ENCODE data around the gene KCTD7.
"Not testable (repeated sequence)": the region's sequence is repeated elsewhere in the genome, so short reads cannot be mapped to it uniquely, and the experiment has no call there.

Gene KCTD7

DNA sequence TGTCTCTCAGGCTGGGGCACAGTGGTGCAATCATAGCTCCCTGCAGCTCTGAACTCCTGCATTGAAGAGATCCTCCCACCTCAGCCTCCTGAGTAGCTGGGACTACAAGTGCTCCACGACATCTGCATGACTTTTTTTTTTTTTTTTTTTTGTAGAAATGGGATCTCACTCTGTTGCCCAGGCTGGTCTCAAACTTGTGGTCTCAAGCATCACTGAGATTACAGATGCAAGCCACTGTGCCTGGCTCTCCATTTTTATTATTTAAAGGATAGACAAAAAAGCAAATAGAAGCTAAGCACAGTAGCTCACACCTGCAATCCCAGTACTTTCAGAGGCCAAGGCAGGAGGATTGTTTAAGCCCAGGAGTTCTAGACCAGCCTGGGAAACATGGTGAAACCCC lies 13.0 kb upstream of the KCTD7 start:
- H3K4me3 ChIP-seq (ENCODE audit: control insufficient read depth, low read depth, low read length): no peak overlapping the region
- TF ChIP-seq, protein P1, sequence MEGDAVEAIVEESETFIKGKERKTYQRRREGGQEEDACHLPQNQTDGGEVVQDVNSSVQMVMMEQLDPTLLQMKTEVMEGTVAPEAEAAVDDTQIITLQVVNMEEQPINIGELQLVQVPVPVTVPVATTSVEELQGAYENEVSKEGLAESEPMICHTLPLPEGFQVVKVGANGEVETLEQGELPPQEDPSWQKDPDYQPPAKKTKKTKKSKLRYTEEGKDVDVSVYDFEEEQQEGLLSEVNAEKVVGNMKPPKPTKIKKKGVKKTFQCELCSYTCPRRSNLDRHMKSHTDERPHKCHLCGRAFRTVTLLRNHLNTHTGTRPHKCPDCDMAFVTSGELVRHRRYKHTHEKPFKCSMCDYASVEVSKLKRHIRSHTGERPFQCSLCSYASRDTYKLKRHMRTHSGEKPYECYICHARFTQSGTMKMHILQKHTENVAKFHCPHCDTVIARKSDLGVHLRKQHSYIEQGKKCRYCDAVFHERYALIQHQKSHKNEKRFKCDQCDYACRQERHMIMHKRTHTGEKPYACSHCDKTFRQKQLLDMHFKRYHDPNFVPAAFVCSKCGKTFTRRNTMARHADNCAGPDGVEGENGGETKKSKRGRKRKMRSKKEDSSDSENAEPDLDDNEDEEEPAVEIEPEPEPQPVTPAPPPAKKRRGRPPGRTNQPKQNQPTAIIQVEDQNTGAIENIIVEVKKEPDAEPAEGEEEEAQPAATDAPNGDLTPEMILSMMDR (IDR thresholded peaks at IDR 0.05; ENCODE audit: control insufficient read depth, insufficient read depth, low read depth, low read length, missing control alignments): no peak
- DNase-seq (ENCODE audit: low read depth): no peak

DNA sequence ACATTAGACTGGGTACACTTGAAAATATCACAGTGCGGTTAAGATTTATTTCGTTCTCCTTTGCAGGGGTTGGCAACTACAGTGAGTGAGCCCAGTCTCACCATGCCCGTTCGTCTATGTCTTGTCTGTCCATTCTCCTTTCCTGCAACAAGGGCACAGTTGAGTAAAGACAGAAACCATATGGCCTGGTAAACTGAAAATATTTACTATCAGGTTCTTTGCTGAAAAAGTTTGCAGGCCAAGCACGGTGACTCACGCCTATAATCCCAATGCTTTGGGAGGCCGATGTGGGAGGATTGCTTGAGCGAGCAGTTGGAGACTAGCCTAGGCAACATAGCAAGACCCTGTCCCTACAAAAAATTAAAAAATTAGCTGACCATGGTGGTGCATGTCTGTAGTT lies 11.4 kb upstream of the KCTD7 start:
- TF ChIP-seq, protein P1 (IDR thresholded peaks at IDR 0.05; ENCODE audit: control insufficient read depth, insufficient read depth, low read depth, low read length, missing control alignments): no peak
- H3K4me3 ChIP-seq (ENCODE audit: control insufficient read depth, low read depth, low read length): no peak overlapping the region
- no peak for DNase-seq (ENCODE audit: low read depth)

DNA sequence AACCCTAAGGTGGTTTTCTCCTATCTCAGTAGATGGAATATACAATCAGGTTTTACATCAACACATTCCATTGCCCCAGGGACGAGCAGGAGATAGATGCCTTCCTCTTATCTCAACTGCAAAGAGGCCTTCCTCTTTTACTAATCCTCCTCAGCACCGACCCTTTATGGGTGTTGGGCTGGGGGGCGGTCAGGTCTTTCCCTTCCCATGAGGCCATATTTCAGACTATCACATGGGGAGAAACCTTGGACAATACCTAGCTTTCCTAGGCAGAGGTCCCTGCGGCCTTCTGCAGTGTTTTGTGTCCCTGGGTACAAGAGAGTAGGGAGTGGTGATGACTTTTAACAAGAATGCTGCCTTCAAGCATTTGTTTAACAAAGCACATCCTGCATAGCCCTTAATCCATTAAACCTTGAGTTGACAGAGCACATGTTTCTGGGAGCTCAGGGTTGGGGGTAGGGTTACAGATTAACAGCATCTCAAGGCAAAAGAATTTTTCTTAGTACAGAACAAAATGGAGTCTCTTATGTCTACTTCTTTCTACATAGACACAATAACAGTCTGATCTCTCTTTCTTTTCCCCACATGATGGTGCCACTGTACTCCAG lies 9.2 kb upstream of the KCTD7 start:
- not testable (repeated sequence) for DNase-seq (ENCODE audit: low read depth); H3K4me3 ChIP-seq (ENCODE audit: control insufficient read depth, low read depth, low read length)

DNA sequence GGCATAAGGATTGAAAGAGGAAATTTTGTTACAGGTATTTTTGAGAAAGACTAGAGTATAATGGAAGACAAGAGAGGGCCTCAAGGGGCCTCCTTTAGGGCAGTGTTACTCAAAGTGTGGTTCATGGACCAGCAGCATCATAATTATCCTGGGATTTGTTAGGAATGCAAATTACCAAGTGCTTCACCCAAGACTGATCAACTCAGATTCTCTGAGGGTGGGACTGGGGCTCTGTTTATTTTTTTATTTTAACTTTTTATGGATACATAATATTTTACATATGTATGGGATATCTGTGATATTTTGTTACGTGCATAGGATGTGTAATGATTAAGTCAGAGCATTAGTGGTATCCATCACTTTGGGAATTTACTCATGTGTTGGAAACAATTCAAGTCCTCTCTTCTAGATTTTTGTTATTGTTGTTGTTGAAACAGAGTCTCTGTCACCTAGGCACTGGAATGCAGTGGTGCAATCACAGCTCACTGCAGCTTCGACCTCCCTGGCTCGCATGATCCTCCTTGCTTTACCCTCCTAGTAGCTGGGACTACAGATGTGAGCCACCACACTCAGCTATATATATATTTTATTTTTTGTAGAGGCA lies 2.2 kb upstream of the KCTD7 start:
- DNase-seq (ENCODE audit: low read depth): peak; percentile 16
- TF ChIP-seq, protein P1 (IDR thresholded peaks at IDR 0.05; ENCODE audit: control insufficient read depth, insufficient read depth, low read depth, low read length, missing control alignments): no peak
- H3K4me3 ChIP-seq (ENCODE audit: control insufficient read depth, low read depth, low read length): no peak overlapping the region

DNA sequence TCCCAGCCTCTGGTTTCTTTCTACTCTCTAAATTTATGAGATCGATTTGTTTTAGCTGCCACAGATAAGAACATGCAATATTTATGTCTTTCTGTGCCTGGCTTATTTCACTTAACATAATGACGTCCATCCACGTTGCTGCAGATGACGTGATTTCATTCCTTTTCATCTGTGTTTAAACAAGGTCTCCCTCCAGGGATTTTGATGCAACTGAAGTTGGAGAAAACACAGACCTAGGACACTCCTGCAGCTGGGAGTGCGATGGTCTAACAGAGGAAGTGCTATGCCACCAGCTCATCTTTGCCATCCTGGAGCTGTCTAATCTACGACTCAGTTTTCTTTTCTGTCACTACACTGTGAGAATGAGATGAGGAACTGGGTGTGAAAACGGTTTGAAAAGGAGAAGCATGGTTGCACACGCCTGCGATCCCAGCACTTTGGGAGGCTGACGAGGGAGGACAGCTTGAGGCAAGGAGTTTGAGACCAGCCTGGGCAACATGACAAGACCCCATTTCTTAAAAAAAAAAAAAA lies 1.5 kb upstream of the KCTD7 start:
- DNase-seq (ENCODE audit: low read depth): no peak
- TF ChIP-seq, protein P1 (IDR thresholded peaks at IDR 0.05; ENCODE audit: control insufficient read depth, insufficient read depth, low read depth, low read length, missing control alignments): no peak
- H3K4me3 ChIP-seq (ENCODE audit: control insufficient read depth, low read depth, low read length): no peak overlapping the region

DNA sequence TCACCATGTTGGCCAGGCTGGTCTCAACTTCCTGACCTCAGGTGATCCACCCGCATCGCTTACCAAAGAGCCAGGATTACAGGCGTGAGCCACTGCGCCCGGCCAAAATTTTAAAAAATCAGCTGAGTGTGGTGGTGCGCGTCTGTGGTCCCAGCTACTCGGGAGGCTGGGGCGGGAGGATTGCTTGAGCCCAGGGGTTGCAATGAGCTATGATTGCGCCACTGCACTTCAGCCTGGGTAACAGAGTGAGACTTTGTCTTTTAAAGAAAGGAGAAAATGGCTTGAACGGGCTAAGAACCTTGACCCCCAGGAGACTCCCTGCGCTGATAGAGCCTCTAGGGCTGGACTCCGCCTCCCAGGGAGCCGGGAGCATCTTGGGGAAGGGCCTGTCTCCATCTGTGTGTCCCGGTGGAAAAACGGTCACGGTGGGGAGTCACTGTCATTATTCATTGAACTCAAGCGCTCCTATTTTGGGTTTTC lies 760 bp upstream of the KCTD7 start:
- DNase-seq (ENCODE audit: low read depth): no peak
- TF ChIP-seq, protein P1 (IDR thresholded peaks at IDR 0.05; ENCODE audit: control insufficient read depth, insufficient read depth, low read depth, low read length, missing control alignments): no peak
- H3K4me3 ChIP-seq (ENCODE audit: control insufficient read depth, low read depth, low read length): peak overlapping the region; percentile 82

Measured in AG09309 (cell line).